Aorta (tissue), 5 donors: Measurements from ENCODE around the gene RRP9. TPM values are rescaled to one million over a fixed set of nuclear protein-coding genes. Genes with fewer than 3 reads are reported as not detected.

Experiments
- ATAC-seq: fragments of 200-7000 bp; cut with Tn5 transposase; one replicate; pipeline ENCODE4 v1.9.1; 2022; ENCODE audit warnings: moderate library complexity; ENCODE audit not compliant: low FRiP score
- DNase-seq, 2 donors: peaks; one replicate each; pipeline ENCODE4 v3.0.0-alpha.2; 2020
- H3K27ac ChIP-seq, 2 donors: one replicate each; pipeline ENCODE4 v1.5.1; 2013; ENCODE audit warnings: low read length in 2 of 2, mild to moderate bottlenecking in 2 of 2, moderate library complexity in 2 of 2, control low read depth in 1 of 2, inconsistent platforms in 1 of 2, low read depth in 1 of 2
- H3K27me3 ChIP-seq, 2 donors: one replicate each; pipeline ENCODE4 v1.6.1; 2013; ENCODE audit warnings: control low read depth in 1 of 2, low read length in 1 of 2, mild to moderate bottlenecking in 1 of 2, moderate library complexity in 1 of 2; ENCODE audit not compliant: insufficient read depth in 2 of 2, control insufficient read depth in 1 of 2
- H3K36me3 ChIP-seq, 2 donors: one replicate each; pipeline ENCODE4 v1.6.1; 2013; ENCODE audit warnings: control low read depth in 1 of 2, low read length in 1 of 2, mild to moderate bottlenecking in 1 of 2; ENCODE audit not compliant: insufficient read depth in 2 of 2, control insufficient read depth in 1 of 2
- H3K4me1 ChIP-seq, 2 donors: one replicate each; pipeline ENCODE4 v1.6.1; 2013; ENCODE audit warnings: low read length in 2 of 2, control low read depth in 1 of 2, mild to moderate bottlenecking in 1 of 2, moderate library complexity in 1 of 2; ENCODE audit not compliant: insufficient read depth in 2 of 2, control insufficient read depth in 1 of 2
- H3K4me3 ChIP-seq, 2 donors: one replicate each; pipeline ENCODE4 v1.5.1; 2013; ENCODE audit warnings: low read length in 2 of 2, control low read depth in 1 of 2, mild to moderate bottlenecking in 1 of 2
- H3K9me3 ChIP-seq: one replicate; pipeline ENCODE4 v1.6.1; 2013; ENCODE audit warnings: mild to moderate bottlenecking, low read length; ENCODE audit not compliant: control insufficient read depth
- WGBS, 2 donors: extraction: QIAGEN DNeasy Blood & Tissue Kit; methylation state at CpG; one replicate each; pipeline ENCODE4 v1.1.7; 2013; 5-methylcytosine and 5-hydroxymethylcytosine counted together
- intact Hi-C, 2 donors: fragments of 100-400 bp; cut with DNase I; formaldehyde crosslinking; loops; one replicate each; pipeline versions ENCODE4 v1.14.2 to v1.15.0; 2022
- polyA plus RNA-seq, 2 donors: library from polyadenylated mRNA; stranded (reverse); fragments of 200-250 nt; gene quantifications; one replicate each; pipeline ENCODE4 v1.2.3, GENCODE V29; 2013
- total RNA-seq, 2 donors: library from RNA; stranded (reverse); fragmentation: NEBNext Ultra II Directional; extraction: Animal tissue kit (Norgen Biotek cat#: 25700); gene quantifications; one replicate each; pipeline ENCODE4 v1.2.1, GENCODE V29; 2021
- donor health status: healthy with polysubstance abuse.
- donor health status: Bipolar disorder and iron deficiency.
- donor health status: DM: no; HTN: no; CAD: no.
- donor health status: DM: no; HTN: no; CAD: no.
- donor health status: DM: yes; HTN: yes; CAD: no.

Gene RRP9
- total and polyA plus RNA-seq, 4 donors, result 5.0 to 11.4 (median 10.2) TPM

- H3K36me3 ChIP-seq, result no peaks in the 10 kb centered on the region
- peak within 1 kb of the TSS in 1 of 2 donors; percentile 41 for H3K27ac ChIP-seq
- ATAC-seq, result peak; percentile 87
- intact Hi-C loops, result loop anchor here in 1 of 2 donors (1.0 kb wide), 1 partner anchor 33 kb away; the partner anchor contains the start of gene PARP3
- peak; percentile 79 to 90 for DNase-seq
- no peaks in the 10 kb centered on the region for H3K4me1 ChIP-seq
- peak within 1 kb of the TSS; percentile 44 to 60 for H3K4me3 ChIP-seq
- 0 to 1% methylated on average over 59 to 63 of the region's 63 CpGs for WGBS, 2 donors
- no peaks in the 10 kb centered on the region for H3K9me3 ChIP-seq
- no peaks in the 10 kb centered on the region for H3K27me3 ChIP-seq
Measured at GRCh38 chr3:51974963-51975851, 33.5 kb upstream of the RRP9 start, which contains the start of gene ABHD14A. ABHD14A (plus strand) TSS chr3:51975064; CDS start chr3:51975136, 72 bp downstream.

GRCh38 chr3:51974277-51974962 lies 32.7 kb upstream of the RRP9 start:
- WGBS, 2 donors, result 11 to 16% methylated on average over 30 of the region's 30 CpGs
- H3K27ac ChIP-seq, result peak overlapping the region in 1 of 2 donors; percentile 41
- H3K27me3 ChIP-seq, result no peaks in the 10 kb centered on the region
- no peaks in the 10 kb centered on the region for H3K36me3 ChIP-seq
- no peaks in the 10 kb centered on the region for H3K9me3 ChIP-seq
- intact Hi-C loops, result loop anchor here in 1 of 2 donors (1.0 kb wide), 1 partner anchor 32 kb away; the partner anchor contains the start of gene PARP3
- no peaks in the 10 kb centered on the region for H3K4me1 ChIP-seq
- DNase-seq (peak in 1 of 2 donors; percentile 63), ATAC-seq (peak; percentile 53)
- peak overlapping the region; percentile 23 to 44 for H3K4me3 ChIP-seq

- intact Hi-C loops, result no loop called here
- WGBS, 2 donors, result 85 to 89% methylated on average over 11 of the region's 11 CpGs
- Histone ChIP-seq H3K36me3 (no peaks in the 10 kb centered on the region), H3K27me3 (no peaks in the 10 kb centered on the region), H3K4me1 (no peaks in the 10 kb centered on the region), H3K4me3 (no peak overlapping the region), H3K9me3 (no peaks in the 10 kb centered on the region), H3K27ac (no peak overlapping the region)
- DNase-seq (no peak), ATAC-seq (no peak)
Measured at GRCh38 chr3:51971350-51971749, 29.6 kb upstream of the RRP9 start.

- H3K36me3 ChIP-seq, result no peaks in the 10 kb centered on the region
- ATAC-seq, result no peak
- no peak overlapping the region for H3K27ac ChIP-seq
- no peaks in the 10 kb centered on the region for H3K27me3 ChIP-seq
- intact Hi-C loops, result no loop called here
- no peak for DNase-seq
- WGBS, 2 donors, result 66 to 73% methylated on average over 6 of the region's 6 CpGs
- peaks cover 0 to 2% of the 10 kb centered on the region in 2 donors for H3K4me1 ChIP-seq
- H3K4me3 ChIP-seq, result no peak overlapping the region
- no peaks in the 10 kb centered on the region for H3K9me3 ChIP-seq
Measured at GRCh38 chr3:51970606-51971300, 29.0 kb upstream of the RRP9 start.

GRCh38 chr3:51969841-51970240 lies 28.1 kb upstream of the RRP9 start:
- DNase-seq, result no peak
- H3K27ac ChIP-seq, result no peak overlapping the region
- 62 to 66% methylated on average over 4 of the region's 4 CpGs for WGBS, 2 donors
- ATAC-seq, result no peak
- H3K36me3 ChIP-seq, result no peaks in the 10 kb centered on the region
- no peak overlapping the region for H3K4me3 ChIP-seq
- intact Hi-C loops, result no loop called here
- H3K9me3 ChIP-seq, result no peaks in the 10 kb centered on the region
- H3K4me1 ChIP-seq, result peaks cover 0 to 2% of the 10 kb centered on the region in 2 donors
- no peaks in the 10 kb centered on the region for H3K27me3 ChIP-seq

GRCh38 chr3:51968883-51969678 lies 27.4 kb upstream of the RRP9 start:
- Histone ChIP-seq H3K36me3 (no peaks in the 10 kb centered on the region), H3K4me1 (peaks cover 0 to 2% of the 10 kb centered on the region in 2 donors), H3K4me3 (no peak overlapping the region), H3K27me3 (no peaks in the 10 kb centered on the region), H3K27ac (no peak overlapping the region), H3K9me3 (no peaks in the 10 kb centered on the region)
- 82 to 86% methylated on average over 6 of the region's 6 CpGs for WGBS, 2 donors
- no peak for ATAC-seq
- intact Hi-C loops, result no loop called here
- DNase-seq, result no peak

GRCh38 chr3:51968170-51968775 lies 26.6 kb upstream of the RRP9 start:
- peaks cover 0 to 2% of the 10 kb centered on the region in 2 donors for H3K4me1 ChIP-seq

More at GRCh38 chr3:51968170-51968775, 26.6 kb upstream of the RRP9 start:
- no peak for DNase-seq
- H3K36me3 ChIP-seq, result no peaks in the 10 kb centered on the region
- no peak for ATAC-seq
- H3K4me3 ChIP-seq, result peak overlapping the region; percentile 59 to 88
- H3K27ac ChIP-seq, result peak overlapping the region in 1 of 2 donors; percentile 83
- no peaks in the 10 kb centered on the region for H3K27me3 ChIP-seq
- intact Hi-C loops, result no loop called here
- 8 to 11% methylated on average over 10 to 11 of the region's 11 CpGs for WGBS, 2 donors
- no peaks in the 10 kb centered on the region for H3K9me3 ChIP-seq
